CMK (cell line): ENCODE measurements around the gene MYO9A.

Experiments used
- DNase-seq: peaks from one replicate; pipeline ENCODE4 v3.0.0-alpha.2; 2010; ENCODE audit warnings: low read depth

The MYO9A gene

GRCh38 chr15:71809346-71809745 is 308.6 kb downstream of the MYO9A start:
- no peak for DNase-seq

- no peak for DNase-seq
Observed at GRCh38 chr15:71808311-71809020, 309.5 kb downstream of the MYO9A start.

GRCh38 chr15:71807691-71808091 is 310.3 kb downstream of the MYO9A start:
- no peak for DNase-seq

GRCh38 chr15:71807125-71807629 is 310.8 kb downstream of the MYO9A start:
- peak; percentile 31 for DNase-seq

- no peak for DNase-seq
Observed at GRCh38 chr15:71806452-71806931, 311.5 kb downstream of the MYO9A start.

DNA sequence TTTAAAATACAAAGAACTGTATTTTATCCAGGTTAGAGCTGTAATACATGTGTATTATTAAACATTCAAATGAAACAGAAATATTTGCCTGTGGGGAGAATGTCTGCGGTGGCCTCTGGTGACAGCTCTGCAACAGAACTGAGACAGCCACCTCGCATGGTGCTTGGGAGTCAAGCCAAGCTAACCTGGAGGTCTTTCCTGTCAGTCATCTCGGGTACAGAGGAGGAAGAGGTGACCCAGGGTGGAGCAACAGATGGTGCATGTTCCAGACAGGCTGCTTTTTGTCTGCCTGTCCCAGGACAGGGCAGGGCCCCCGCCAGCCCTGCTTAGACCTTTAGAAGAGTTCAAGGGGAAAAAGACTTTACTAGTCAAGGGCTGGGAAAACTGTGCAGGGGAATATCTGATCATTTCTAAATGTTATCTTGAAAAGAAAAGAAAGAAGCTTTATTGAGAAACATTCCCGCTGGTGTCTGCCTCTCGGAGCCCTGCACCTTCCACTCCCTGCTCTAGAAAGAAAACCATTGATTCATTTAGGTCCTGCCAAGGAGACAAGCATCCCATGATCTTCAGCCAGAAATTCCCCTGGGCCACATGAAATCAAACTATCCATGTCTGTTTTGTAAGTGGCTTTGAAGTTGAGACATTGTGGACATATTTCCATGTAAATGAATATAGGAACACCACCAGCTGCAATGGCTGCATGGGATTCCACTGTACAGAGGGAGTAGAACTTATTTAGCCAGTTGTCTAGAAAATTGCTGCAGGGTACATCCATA is 313.1 kb downstream of the MYO9A start:
- DNase-seq, result no peak

DNA sequence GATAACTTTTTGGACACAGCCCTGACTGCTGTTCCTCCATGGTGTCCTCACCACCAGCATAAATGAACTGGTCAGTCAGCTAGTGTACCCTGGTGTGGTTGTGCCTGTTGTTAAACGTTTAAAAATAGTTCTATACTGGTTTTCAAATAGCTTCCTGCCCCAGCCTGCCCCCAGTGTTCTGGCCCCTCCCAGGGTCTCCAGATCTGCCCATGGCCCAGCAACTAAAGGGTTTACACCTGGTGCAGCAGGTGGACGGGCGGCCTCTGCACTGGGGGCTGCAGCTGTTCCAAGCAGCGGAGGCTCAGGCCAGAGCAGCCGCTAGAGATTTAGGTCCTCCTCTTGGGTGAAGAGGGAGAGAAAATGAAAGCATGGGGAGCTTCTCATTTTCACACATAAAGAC is 313.7 kb downstream of the MYO9A start:
- no peak for DNase-seq

DNA sequence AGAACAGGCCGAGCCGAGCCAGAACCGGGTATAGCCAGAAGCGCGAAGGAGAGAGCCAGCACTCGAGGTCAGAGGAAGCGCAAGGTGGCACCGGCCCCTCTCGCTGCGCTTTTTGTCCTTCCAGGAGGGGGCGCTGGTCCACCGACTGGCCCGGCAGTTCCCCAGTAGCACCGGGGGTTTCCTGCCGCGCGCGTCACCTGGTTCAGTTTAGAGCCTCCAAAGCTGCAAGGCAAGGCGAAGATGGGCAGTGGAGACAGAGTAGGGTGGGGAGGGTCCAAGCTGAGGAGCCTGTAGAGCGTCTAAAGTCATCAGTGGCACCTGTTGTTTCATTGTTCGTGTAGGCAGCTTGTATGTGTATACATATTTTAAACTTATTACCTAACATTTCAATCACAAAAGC is 315.2 kb downstream of the MYO9A start:
- no peak for DNase-seq

DNA sequence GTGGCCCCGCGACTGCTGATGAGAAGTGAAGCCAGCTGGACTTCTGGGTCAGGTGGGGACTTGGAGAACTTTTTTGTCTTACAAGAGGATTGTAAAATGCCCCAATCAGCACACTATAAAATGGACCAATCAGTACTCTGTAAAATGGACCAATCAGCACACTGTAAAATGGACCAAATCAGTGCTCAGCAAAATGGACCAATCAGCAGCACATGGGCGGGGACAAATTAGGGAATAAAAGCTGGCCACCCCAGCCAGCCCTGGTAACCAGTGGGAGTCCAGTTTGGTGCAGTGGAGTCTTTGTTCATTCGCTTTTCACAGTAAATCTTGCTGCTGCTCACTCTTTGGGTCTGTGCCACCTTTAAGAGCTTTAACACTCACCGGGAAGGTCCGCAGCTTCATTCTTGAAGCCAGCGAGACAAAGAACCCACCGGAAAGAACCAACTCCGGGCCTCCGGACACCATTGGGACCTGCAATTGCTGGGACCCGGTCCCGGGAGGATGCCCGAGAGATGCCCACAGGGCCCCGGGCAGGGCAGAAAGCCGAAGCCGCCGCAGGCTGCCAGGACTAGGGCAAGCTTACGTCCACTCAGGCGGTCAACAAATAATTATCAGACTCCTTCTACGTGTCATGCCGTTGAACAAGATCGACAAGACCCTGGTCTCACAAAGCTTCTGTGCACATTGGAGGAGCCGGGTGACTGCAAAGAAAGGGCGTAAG is 315.9 kb downstream of the MYO9A start:
- no peak for DNase-seq

DNA sequence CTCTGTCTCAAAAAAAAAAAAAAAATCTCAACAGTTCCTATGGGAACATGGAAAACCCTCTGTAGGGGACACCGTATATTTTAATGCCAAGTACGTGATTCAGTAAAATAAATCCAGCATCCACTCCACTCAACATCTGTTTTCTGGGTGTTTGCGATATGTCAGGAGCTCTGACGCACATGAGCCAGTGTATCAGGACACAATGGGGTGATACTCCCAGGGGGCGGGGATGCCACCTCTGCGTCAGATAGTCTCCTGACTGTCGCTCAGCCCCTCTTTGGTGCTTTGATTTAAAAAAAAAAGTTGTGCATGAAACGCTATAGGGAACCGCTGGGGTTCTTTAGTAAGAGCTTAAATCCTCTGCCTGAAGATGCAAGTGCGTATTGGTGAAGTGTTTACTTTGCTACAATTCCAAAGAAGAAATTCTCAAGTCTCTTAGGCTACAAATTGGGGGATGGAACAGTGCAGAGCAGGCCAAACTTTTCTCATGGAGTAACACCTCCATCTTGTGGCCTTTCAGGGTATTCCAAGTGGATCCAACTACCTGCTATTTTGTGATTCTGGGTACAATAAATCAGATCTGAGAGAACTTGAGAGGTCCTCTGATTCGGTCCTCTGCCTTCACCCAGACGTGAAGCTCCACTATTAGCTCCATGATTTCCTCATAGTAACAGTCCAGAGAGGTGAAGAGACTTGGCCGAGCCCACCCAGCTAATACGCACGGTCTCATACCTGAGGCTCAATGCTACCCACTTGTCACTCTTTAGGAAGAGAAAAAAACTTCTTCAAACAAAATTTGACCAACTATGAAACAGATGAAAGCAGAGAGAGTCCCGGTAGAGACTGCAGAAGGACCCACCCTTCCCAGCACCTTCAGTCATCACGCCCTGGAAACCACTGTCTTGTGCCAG is 316.9 kb downstream of the MYO9A start:
- DNase-seq, result peak; percentile 29

DNA sequence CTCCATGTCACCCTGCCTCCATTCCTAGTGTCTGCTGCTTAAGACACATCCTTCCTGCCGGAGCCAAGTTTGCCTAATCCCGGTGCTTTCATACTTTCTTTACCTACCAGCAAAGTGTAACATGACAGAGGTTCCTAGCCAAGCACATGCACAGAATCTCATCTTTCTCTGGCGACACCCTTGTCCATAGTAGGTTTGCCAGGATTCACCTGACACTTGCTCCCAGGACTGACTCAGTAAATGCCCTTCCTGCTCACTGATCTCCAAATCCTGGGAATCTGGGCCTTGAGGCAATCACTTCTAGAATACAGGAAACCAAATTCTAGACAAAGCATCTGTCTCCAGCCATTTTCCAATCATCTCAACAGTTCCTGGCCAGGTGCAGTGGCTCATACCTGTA is 317.8 kb downstream of the MYO9A start:
- no peak for DNase-seq

- DNase-seq, result no peak
Observed at GRCh38 chr15:71798641-71799040, 319.3 kb downstream of the MYO9A start.

DNA sequence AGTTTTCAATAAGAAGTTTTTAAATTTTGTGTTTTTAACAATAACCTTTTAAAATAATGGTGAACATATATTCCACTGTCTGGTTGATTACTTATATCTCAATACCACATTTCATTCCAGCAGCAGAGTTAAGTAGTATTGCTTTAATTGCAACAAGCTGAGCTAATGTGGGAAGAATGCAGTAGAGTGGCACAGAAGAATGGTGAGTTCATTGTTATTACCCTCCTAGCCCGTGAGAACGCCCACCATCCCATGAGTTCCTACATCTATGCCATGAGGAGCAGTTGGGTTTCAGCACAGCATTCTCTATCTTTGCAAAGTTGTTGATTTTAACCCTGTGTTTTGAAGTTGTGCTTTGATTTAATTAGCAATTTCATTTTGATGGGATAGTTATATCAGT is 325.4 kb downstream of the MYO9A start:
- no peak for DNase-seq

DNA sequence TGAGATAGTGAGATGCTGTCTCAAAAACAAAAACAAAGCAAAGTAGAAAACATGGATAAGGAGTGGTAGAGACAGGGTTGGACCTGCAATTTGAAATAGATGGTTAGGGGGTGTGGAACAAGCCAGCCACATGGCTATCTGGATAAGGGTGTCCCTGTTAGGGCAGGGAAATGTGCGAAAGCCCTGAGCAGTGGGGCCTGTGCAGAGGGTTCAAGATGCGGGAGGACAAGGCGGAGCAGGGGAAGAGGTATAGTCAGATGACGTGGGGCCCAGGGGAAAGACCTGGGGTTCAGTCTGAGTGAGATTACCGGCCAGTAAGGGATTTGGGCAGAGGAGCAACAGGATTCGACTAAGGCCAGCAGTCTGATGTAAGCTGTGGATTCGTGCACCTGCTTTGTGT is 326.0 kb downstream of the MYO9A start:
- no peak for DNase-seq

DNA sequence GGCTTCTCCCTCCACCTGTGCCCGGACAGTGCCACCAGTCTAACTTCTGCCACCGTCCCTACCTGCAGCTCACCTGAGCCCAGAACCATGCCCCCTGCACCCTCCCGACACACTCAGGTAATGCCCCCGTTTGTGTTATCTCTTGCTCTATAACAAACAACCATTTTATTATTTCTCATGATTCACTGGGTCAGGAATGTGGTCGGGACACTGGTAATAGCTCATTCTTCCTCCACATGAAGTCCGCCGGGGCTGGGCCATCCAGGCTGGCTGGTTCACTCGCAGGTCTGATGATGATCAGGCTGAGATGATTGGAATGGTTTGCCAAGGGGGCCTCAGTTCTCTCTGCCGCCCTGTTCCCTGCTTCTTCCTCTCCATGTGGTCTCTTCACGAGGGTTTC is 327.9 kb downstream of the MYO9A start:
- DNase-seq, result no peak

DNA sequence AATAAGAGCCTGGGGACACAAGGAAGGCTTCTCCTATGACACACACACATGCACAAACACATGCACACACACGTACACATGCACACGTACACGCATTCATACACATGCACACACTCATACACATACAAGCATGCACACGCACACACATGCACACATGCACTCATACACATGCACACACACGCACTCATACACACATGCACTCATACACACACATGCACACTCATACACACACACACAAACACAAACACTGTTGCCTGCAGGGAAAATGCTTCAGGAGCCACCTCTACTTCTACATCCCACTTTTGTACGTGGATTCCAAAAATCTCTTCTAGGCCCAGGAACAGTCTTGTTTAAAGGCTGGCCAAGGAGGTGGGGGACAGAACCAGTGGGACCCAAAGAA is 328.3 kb downstream of the MYO9A start:
- DNase-seq, result no peak

GRCh38 chr15:71788646-71789579 is 329.0 kb downstream of the MYO9A start:
- no peak for DNase-seq

GRCh38 chr15:71786673-71787072 is 331.3 kb downstream of the MYO9A start:
- no peak for DNase-seq

DNA sequence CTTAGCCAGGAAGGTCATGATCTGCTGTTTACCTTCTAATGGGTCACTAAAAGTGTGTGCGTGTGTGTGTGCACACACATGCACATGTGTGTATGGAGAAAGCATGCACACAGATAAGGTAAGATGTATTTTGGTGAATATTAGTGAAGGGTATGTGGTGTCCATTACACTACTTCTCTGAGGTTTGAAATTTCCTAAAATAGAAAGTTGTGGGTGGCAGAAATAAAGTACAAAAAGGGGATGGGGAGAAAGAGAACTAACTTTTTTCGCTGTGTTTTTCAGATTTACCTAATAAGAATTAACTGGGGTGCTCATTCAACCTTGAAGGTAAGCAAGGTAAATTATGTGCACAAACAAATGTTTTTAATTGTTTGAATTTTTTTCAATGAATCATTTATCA is 332.0 kb downstream of the MYO9A start:
- no peak for DNase-seq

DNA sequence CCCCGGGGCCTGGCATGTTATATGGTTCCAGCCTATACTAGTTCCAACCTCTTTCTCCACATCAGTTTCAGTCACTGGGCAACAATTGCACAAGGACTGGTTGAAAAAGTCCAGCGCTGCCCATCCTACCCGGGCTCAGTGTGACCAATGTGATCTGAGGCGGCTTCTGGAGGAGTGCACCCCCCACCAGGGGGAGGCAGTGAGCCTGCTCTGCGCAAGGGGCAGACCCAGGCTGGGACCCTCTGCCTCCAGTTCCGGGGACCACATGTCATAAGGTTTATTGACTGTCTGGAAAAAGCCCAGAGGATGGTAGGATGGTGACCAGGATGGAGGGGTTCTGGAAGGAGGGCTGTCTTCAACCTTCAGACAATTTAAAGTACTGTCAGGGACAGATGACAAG is 333.2 kb downstream of the MYO9A start:
- no peak for DNase-seq
